Right atrium auricular region (tissue), 2 donors: ENCODE data around the gene SLC12A1. TPM values are rescaled to one million over a fixed set of nuclear protein-coding genes. Genes with fewer than 3 reads are reported as not detected.

Experiments
- DNase-seq: peaks from one replicate; pipeline ENCODE4 v3.0.0-alpha.2; 2019; ENCODE audit warnings: low spot score
- H3K27ac ChIP-seq, 2 donors: fragments of 200-600 bp; sonication (generic); 1 replicate in 1 of 2; 2 replicates in 1 of 2; pipeline ENCODE4 v1.5.1; 2016 to 2019
- H3K27me3 ChIP-seq, 2 donors: fragments of 200-600 bp; sonication (generic); one replicate each; pipeline versions ENCODE4 v1.5.1 to v1.6.0; 2017 to 2019
- H3K36me3 ChIP-seq: fragments of 200-600 bp; sonication (generic); one replicate; pipeline ENCODE4 v1.5.1; 2016
- H3K4me1 ChIP-seq, 2 donors: fragments of 200-600 bp; sonication (generic); one replicate each; pipeline versions ENCODE4 v1.5.1 to v1.6.0; 2017 to 2019
- H3K4me3 ChIP-seq, 2 donors: fragments of 200-600 bp; sonication (generic); 1 replicate in 1 of 2; 2 replicates in 1 of 2; pipeline ENCODE4 v1.5.1; 2017 to 2019; ENCODE audit warnings: mild to moderate bottlenecking in 1 of 2, moderate library complexity in 1 of 2
- H3K9me3 ChIP-seq, 2 donors: fragments of 200-600 bp; sonication (generic); one replicate each; pipeline ENCODE4 v1.5.1; 2019
- total RNA-seq, 2 donors: library from RNA; depleted of rRNA; stranded (reverse); fragments of >200 nt; gene quantifications; one replicate each; pipeline ENCODE4 v1.1.0, GENCODE V29; 2016
- TF ChIP-seq, protein P1 (sequence below), 2 donors: fragments of 200-600 bp; sonication (generic); IDR thresholded peaks; one replicate each; pipeline ENCODE4 v1.5.1; 2019; ENCODE audit warnings: antibody characterized with exemption in 2 of 2

SLC12A1 gene
- total RNA-seq, 2 donors from 2014 or later, result not detected

DNA sequence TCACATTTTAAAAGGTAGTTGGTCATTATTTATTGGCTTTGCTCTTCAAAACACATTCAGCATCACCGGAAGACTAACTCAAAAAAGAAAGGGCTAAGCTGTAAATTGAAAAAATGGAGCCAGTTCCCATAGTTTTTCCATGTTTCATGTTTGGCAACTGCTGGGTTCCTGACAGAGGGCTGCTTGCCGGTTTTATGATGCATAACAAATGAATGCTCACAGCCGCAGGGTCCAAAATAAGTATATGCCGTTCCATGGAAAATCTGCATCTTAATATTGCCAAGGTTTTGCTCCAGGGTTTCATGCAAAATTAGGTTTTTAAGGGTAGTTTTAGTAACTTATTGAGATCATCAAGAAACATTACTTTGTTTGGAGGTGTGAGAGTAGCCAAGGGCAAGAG lies 15.8 kb downstream of the SLC12A1 start:
- H3K36me3 ChIP-seq, result no peaks in the 10 kb centered on the region
- H3K4me3 ChIP-seq, result no peak overlapping the region
- H3K27me3 ChIP-seq, result no peaks in the 10 kb centered on the region
- TF ChIP-seq, protein P1, sequence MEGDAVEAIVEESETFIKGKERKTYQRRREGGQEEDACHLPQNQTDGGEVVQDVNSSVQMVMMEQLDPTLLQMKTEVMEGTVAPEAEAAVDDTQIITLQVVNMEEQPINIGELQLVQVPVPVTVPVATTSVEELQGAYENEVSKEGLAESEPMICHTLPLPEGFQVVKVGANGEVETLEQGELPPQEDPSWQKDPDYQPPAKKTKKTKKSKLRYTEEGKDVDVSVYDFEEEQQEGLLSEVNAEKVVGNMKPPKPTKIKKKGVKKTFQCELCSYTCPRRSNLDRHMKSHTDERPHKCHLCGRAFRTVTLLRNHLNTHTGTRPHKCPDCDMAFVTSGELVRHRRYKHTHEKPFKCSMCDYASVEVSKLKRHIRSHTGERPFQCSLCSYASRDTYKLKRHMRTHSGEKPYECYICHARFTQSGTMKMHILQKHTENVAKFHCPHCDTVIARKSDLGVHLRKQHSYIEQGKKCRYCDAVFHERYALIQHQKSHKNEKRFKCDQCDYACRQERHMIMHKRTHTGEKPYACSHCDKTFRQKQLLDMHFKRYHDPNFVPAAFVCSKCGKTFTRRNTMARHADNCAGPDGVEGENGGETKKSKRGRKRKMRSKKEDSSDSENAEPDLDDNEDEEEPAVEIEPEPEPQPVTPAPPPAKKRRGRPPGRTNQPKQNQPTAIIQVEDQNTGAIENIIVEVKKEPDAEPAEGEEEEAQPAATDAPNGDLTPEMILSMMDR (IDR thresholded peaks at IDR 0.05), result no peak
- no peaks in the 10 kb centered on the region for H3K9me3 ChIP-seq
- DNase-seq, result no peak
- no peak overlapping the region for H3K27ac ChIP-seq
- H3K4me1 ChIP-seq, result no peaks in the 10 kb centered on the region

DNA sequence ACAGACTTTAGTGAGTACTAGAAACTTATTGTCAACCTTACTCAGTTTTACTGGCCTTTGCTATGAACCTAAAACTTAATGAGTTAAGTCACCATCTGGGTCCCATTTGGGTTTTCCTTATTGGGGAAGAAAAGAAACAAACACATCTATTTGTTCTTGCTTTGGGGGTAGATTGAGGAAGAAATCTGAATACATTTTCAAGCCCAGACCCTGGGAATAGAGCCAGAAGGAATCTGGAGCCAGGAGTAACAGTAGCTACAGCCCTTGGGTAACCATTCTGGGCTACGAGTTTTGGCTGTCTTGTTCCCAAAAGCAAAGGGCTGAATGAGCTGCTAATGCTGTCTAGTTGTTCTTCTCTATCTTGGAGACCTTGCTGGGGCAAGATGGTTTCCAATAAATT lies 16.5 kb downstream of the SLC12A1 start:
- no peak overlapping the region for H3K27ac ChIP-seq
- no peak overlapping the region for H3K4me3 ChIP-seq
- H3K27me3 ChIP-seq, result no peaks in the 10 kb centered on the region
- no peaks in the 10 kb centered on the region for H3K4me1 ChIP-seq
- H3K36me3 ChIP-seq, result no peaks in the 10 kb centered on the region
- no peaks in the 10 kb centered on the region for H3K9me3 ChIP-seq
- no peak for DNase-seq
- TF ChIP-seq, protein P1 (IDR thresholded peaks at IDR 0.05), result no peak

DNA sequence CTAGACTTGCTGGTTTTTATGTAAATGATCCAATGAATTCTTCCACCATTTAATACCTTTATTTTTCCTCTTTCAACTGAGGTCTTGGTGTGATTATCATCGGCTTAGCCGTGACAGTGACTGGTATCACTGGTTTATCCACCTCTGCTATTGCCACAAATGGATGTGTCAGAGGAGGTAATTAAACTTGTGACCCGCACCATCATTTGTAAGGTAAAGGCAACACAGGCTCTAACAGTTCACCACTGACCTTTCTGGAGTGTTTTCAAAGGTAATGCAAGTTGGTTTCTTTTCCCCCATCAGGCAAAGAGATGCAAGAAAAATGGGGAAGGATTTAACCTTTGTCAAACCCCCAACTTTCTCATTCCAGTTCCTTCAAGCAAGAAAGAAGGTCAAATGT lies 19.7 kb downstream of the SLC12A1 start:
- H3K27ac ChIP-seq, result no peak overlapping the region
- TF ChIP-seq, protein P1 (IDR thresholded peaks at IDR 0.05), result no peak
- H3K4me1 ChIP-seq, result no peaks in the 10 kb centered on the region
- DNase-seq, result no peak
- H3K4me3 ChIP-seq, result no peak overlapping the region
- H3K9me3 ChIP-seq, result no peaks in the 10 kb centered on the region
- no peaks in the 10 kb centered on the region for H3K36me3 ChIP-seq
- no peaks in the 10 kb centered on the region for H3K27me3 ChIP-seq

DNA sequence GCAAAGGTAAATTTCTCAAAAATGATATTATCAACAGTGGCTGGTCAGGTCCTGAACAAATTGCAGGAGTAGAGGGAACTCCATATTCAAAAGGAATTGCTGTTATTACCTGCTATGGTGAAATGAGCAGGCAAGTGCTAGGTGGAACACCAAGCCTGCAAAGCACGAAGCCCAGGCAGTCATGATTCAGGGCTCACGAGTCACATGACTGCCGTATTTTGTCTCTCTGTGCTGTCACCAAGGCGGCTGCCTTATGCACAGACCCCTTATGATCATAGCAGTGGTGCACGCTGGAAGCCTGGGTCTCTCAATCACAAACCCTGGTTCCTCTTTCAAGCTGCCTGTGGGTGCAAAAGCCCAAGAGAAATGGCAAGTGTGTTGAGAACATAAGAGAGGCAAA lies 24.4 kb downstream of the SLC12A1 start:
- Histone ChIP-seq H3K9me3 (no peaks in the 10 kb centered on the region), H3K4me1 (no peaks in the 10 kb centered on the region), H3K27me3 (no peaks in the 10 kb centered on the region), H3K4me3 (no peak overlapping the region), H3K27ac (no peak overlapping the region), H3K36me3 (no peaks in the 10 kb centered on the region)
- DNase-seq, result no peak
- TF ChIP-seq, protein P1 (IDR thresholded peaks at IDR 0.05), result no peak

DNA sequence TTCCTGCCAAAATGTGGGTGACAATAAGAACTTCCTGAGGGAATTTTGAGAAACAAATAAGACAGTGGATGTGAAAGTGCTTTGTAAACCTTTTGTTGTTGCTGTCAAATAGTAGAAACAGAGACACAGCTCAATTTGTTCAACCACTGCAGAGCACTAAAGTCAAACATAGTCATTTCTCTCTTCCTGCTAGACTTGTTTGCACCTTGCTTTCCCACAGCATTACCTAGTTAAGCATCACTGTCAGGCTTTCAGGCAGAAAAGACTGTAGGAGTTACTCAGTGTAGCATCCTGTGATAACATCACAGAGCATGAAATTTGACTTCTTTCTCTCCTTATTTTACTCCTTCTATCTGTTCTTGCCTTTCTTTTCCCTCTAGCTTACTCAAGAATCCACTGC lies 27.1 kb downstream of the SLC12A1 start:
- Histone ChIP-seq H3K27ac (no peak overlapping the region), H3K27me3 (no peaks in the 10 kb centered on the region), H3K9me3 (no peaks in the 10 kb centered on the region), H3K4me3 (no peak overlapping the region), H3K36me3 (no peaks in the 10 kb centered on the region), H3K4me1 (no peaks in the 10 kb centered on the region)
- TF ChIP-seq, protein P1 (IDR thresholded peaks at IDR 0.05), result no peak
- no peak for DNase-seq

DNA sequence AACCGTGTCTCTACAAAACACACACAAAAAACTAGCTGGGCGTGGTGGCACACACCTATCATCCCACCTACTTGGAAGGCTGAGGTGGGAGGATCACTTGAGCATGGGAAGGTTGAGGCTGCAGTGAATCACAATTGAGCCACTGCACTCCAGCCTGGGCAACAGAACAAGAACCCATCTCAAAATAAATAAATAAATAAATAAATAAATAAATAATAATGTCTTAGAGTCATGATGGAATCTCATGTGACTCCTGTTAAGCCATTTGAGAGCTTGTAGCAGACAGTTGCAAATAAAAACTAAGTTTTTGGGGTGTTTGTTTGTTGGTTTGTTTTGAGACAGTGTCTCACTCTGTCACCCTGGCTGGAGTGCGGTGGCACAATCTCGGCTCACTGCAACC lies 33.2 kb downstream of the SLC12A1 start:
- TF ChIP-seq, protein P1 (IDR thresholded peaks at IDR 0.05), result no peak
- DNase-seq, result no peak
- Histone ChIP-seq H3K4me3 (no peak overlapping the region), H3K4me1 (no peaks in the 10 kb centered on the region), H3K9me3 (no peaks in the 10 kb centered on the region), H3K27ac (no peak overlapping the region), H3K36me3 (no peaks in the 10 kb centered on the region), H3K27me3 (no peaks in the 10 kb centered on the region)
